Spinal cord (tissue), 10 donors: ENCODE data around the gene RAB7B. TPM values are rescaled to one million over a fixed set of nuclear protein-coding genes. Genes with fewer than 3 reads are reported as not detected.

Experiments
- DNase-seq, 6 donors: peaks; one replicate each; pipeline versions ENCODE4 v3.0.0 to v3.0.0-alpha.2; 2013 to 2015; ENCODE audit warnings: low spot score in 6 of 6, low read depth in 4 of 6
- H3K27ac ChIP-seq: one replicate; pipeline ENCODE4 v1.5.1; 2013; ENCODE audit warnings: low read depth, low read length, control low read depth
- H3K27me3 ChIP-seq: one replicate; pipeline ENCODE4 v1.6.1; 2013; ENCODE audit warnings: low read length; ENCODE audit not compliant: control insufficient read depth, insufficient read depth
- H3K36me3 ChIP-seq: one replicate; pipeline ENCODE4 v1.6.1; 2013; ENCODE audit warnings: low read length; ENCODE audit not compliant: control insufficient read depth, insufficient read depth
- H3K4me1 ChIP-seq: one replicate; pipeline ENCODE4 v1.6.1; 2013; ENCODE audit warnings: low read length; ENCODE audit not compliant: control insufficient read depth, insufficient read depth
- H3K4me3 ChIP-seq: one replicate; pipeline ENCODE4 v1.5.1; 2013; ENCODE audit warnings: low read depth, low read length, control low read depth
- H3K9me3 ChIP-seq: one replicate; pipeline ENCODE4 v1.6.1; 2013; ENCODE audit warnings: low read length; ENCODE audit not compliant: control insufficient read depth, insufficient read depth
- WGBS: methylation state at CpG from one replicate; pipeline ENCODE4 v1.1.5; 2013; ENCODE audit warnings: missing lambda C conversion rate; ENCODE audit not compliant: insufficient coverage; 5-methylcytosine and 5-hydroxymethylcytosine counted together
- polyA plus RNA-seq, 2 donors: library from polyadenylated mRNA; unstranded; fragments of 120-200 nt; gene quantifications; one replicate each; pipeline ENCODE4 v1.2.1, GENCODE V29; 2013; ENCODE audit not compliant: insufficient read length in 2 of 2
- total RNA-seq, 2 donors: library from RNA; depleted of rRNA in 1 of 2; stranded (reverse); fragments of 120-200 nt in 1 of 2; fragments of >200 nt in 1 of 2; gene quantifications; one replicate each; pipeline versions ENCODE4 v1.2.3 to v1.2.4, GENCODE V29; 2013 to 2014
- donor health status: healthy.

RAB7B gene
- total and polyA plus RNA-seq, 4 donors = 5.4 to 7.5 (median 6.6) TPM

DNA sequence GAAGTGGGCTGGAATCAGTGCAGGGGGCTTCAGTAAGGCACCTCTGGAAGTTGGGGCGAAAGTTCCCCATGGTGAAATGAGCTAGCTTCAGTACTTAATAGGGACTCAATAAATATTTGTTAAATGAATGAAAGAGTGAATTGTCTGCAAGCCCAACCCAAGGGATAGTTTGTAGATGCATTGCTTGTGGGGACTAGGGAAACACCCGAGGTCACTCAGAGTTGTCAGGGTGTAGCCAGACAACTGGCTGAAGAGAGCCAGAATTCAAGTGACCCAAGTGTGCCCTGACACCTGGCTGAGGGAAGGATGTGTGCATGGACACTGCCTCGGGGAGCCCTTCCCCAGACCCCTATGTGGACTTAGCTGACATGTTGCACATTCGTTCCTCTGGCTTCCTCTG lies 58.7 kb downstream of the RAB7B start:
- H3K36me3 ChIP-seq = no peaks in the 10 kb centered on the region
- WGBS = 60% methylated on average over 1 of the region's 4 CpGs
- peaks cover 5% of the 10 kb centered on the region for H3K4me1 ChIP-seq
- H3K27ac ChIP-seq = no peak overlapping the region
- no peak for DNase-seq
- no peaks in the 10 kb centered on the region for H3K9me3 ChIP-seq
- H3K4me3 ChIP-seq = no peak overlapping the region
- no peaks in the 10 kb centered on the region for H3K27me3 ChIP-seq

DNA sequence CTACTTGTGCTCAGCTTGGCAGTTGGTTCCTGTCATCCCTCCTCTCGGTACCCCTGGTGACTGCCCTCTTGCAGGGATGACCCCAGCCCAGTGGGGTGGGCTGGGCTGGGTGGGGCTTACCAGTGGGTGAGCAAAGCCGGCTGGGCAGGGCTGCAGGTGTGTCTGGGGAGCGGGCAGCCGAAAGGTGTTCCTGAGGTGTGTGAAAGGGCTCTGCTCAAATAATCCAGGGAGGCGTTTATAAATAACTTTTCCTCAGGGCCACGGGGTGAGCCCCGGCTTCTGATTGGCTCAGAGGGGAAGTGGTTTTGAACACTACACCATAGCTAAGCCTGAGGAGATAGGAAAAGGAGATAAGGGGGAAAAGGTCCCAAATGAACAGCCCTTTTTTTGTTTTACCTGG lies 60.0 kb downstream of the RAB7B start, which contains the start of gene SLC26A9:
SLC26A9 (minus strand) TSS at position 212 of the 400 bp plus-strand sequence. CDS start 7,636 bp downstream, outside the sequence.
- Histone ChIP-seq H3K36me3 (no peaks in the 10 kb centered on the region), H3K27me3 (no peaks in the 10 kb centered on the region), H3K27ac (no peak within 1 kb of the TSS), H3K9me3 (no peaks in the 10 kb centered on the region), H3K4me3 (no peak within 1 kb of the TSS), H3K4me1 (peaks cover 5% of the 10 kb centered on the region)
- no peak for DNase-seq
- WGBS = 63% methylated on average over 7 of the region's 7 CpGs

DNA sequence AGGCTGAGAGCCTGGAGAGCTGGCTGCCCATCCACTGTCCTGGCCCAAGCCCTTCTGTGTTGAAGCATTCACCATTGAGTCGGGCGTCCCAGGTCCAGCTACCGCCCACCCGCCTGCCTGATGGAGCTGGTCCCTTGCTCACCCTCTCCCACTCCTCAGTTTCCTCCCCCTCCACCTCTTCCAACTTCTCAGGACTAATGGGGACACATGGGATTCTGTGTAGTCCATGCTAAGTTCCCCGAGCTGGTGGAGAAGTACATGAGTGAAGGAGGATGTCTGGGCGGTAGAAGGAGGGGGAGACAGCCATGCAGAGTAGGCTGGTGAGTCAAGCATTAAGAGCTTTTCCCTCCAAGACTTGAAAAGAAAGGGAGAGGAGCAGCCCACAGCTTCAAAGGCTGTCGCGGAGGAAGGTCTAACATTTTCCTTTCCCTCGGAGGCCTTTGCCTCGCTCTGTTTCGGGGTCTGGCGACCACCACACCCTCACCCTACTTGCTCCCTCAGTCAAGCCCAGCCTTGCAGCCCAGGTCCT lies 60.5 kb downstream of the RAB7B start:
- no peaks in the 10 kb centered on the region for H3K9me3 ChIP-seq
- H3K27me3 ChIP-seq = no peaks in the 10 kb centered on the region
- H3K27ac ChIP-seq = no peak overlapping the region
- peaks cover 5% of the 10 kb centered on the region for H3K4me1 ChIP-seq
- no peak overlapping the region for H3K4me3 ChIP-seq
- H3K36me3 ChIP-seq = no peaks in the 10 kb centered on the region
- WGBS = 80% methylated on average over 10 of the region's 12 CpGs
- DNase-seq = no peak

DNA sequence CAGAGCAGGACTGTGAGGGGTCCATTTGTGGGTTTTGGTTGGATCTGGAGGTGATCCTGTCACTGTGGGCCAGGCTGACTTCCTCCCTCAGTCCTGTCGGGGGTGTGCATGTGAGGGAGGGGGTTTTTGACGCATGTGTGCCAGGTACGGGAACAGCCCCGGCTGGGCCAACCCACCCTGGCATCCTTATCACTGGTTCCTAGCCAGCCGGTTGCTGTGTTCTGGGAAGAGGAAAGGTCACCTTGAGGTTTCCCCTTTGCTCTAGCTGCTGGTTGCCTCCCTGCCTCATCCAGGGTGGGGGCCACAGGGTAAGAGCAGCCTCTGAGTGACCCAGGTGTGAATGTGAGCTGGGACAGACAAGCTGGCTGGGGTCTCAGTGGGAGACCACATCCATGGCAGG lies 62.5 kb downstream of the RAB7B start:
- Histone ChIP-seq H3K27me3 (no peaks in the 10 kb centered on the region), H3K4me3 (no peak overlapping the region), H3K36me3 (no peaks in the 10 kb centered on the region), H3K9me3 (no peaks in the 10 kb centered on the region), H3K27ac (no peak overlapping the region), H3K4me1 (peaks cover 5% of the 10 kb centered on the region)
- 78% methylated on average over 4 of the region's 5 CpGs for WGBS
- no peak for DNase-seq

DNA sequence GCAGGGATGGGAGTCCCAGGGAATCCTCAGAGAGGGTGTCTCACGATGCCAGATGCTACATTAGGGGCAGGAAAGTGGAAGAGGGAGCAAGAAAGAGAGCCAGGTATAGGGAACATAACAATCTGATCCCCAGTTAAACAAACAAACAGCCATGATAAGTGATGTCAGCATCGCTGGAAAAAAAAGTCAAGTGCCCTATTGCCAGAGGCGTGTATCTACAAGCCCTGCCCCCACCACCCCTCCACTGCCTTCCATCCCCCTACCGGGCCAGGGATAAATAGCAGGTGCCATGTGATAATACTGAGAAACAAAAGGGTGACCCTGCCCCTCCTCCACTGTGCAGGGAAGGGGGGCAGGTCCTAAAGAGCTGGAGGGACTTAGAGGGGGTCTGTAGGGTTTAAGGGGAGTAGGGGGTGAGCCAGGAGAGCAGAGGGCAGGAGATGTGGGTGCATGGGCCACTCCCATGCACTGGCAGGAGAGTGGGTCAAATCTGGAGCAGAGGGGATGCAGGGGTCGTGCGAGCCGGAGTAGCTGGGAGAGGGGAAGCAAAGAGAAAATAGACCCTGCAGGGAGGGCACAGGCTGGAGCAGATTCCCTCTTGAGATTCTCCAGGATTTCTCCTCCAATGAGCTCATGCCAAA lies 63.4 kb downstream of the RAB7B start:
- Histone ChIP-seq H3K36me3 (no peaks in the 10 kb centered on the region), H3K4me3 (no peak overlapping the region), H3K9me3 (no peaks in the 10 kb centered on the region), H3K27ac (no peak overlapping the region), H3K27me3 (no peaks in the 10 kb centered on the region), H3K4me1 (peaks cover 7% of the 10 kb centered on the region)
- no peak for DNase-seq
- no CpG with 5 or more reads among the region's 7 CpGs for WGBS

DNA sequence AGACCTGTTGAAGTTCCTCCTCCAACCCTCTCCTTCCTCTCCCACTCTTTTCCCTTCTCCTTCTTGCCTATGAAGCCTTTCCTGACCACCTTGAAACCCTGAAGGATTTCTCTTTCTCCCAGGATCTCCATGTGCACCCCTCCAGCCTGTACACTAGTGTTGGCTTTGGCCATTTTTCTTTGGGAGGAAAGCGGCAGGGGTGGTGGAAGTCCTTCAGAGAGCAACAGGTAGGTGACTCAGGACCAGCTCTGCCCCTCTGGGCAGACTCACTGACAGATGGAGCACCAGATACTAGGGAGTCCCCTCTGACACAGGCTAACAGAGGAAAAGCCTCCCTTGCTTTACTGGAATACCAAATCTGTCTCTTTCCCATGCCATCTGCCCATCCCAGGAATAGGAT lies 64.5 kb downstream of the RAB7B start:
- Histone ChIP-seq H3K4me3 (no peak overlapping the region), H3K27me3 (no peaks in the 10 kb centered on the region), H3K36me3 (no peaks in the 10 kb centered on the region), H3K27ac (no peak overlapping the region), H3K4me1 (peaks cover 15% of the 10 kb centered on the region), H3K9me3 (no peaks in the 10 kb centered on the region)
- WGBS = 100% methylated on average over 1 of the region's 1 CpG
- peak in 1 of 6 donors; percentile 52 for DNase-seq

DNA sequence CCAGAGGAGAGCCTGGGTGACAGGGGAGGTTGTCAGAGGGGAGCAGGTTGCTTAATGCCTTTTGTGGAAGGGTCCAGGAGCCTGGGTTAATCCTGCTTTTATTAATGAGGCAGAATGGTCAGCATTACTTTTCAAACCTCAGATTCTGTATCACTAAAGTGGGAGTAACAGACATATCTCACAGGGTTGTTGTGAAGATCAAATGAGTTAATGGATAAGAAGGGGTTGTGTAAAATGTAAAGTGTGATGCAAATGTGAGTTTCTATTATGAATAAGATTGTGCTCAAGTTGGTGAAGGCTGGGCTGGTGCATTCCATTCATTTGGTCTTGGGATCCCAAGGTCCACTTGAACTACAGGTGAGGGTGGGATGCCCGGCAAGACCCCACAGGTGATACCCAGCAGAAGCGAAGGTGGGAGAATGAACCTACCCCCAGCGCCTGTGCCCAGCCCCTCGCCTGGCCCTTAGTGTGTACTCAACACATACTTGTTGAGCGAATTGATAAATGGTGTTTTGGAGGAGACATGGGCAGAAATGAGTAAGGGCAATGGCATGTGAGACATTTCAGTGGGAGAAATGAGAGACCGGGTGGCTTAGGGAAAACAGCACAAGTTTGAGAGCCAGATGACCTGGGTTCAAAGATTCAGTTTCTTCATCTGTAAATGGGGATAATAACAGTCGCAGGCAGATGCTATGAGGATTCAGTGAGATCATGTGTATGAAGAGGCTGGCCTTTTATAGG lies 66.2 kb downstream of the RAB7B start:
- H3K36me3 ChIP-seq = no peaks in the 10 kb centered on the region
- DNase-seq = no peak
- no peaks in the 10 kb centered on the region for H3K9me3 ChIP-seq
- H3K27ac ChIP-seq = no peak overlapping the region
- H3K27me3 ChIP-seq = no peaks in the 10 kb centered on the region
- H3K4me3 ChIP-seq = no peak overlapping the region
- peaks cover 11% of the 10 kb centered on the region for H3K4me1 ChIP-seq
- 95% methylated on average over 5 of the region's 7 CpGs for WGBS

DNA sequence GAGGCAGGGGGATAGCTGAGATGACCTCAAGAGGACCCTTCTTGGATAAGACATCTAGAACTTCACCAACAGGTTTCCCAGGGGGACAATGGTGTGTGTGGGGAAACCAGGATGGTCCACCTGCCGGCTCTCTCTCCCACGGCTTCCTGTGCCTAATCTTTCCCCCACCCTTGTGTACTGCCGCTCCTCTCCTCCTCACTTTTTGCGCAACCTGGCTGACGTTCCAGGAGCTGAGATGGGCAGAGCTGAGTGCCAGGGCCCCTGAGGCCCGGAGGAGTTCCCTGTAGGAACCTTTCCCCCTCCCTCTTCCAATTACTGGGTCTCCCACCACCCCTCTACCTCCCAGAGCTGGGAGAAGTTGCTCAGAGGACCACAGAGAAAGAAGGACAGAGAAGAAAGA lies 66.9 kb downstream of the RAB7B start:
- Histone ChIP-seq H3K4me1 (peaks cover 11% of the 10 kb centered on the region), H3K27me3 (no peaks in the 10 kb centered on the region), H3K9me3 (no peaks in the 10 kb centered on the region), H3K4me3 (no peak overlapping the region), H3K36me3 (no peaks in the 10 kb centered on the region), H3K27ac (no peak overlapping the region)
- WGBS = 96% methylated on average over 4 of the region's 6 CpGs
- no peak for DNase-seq

DNA sequence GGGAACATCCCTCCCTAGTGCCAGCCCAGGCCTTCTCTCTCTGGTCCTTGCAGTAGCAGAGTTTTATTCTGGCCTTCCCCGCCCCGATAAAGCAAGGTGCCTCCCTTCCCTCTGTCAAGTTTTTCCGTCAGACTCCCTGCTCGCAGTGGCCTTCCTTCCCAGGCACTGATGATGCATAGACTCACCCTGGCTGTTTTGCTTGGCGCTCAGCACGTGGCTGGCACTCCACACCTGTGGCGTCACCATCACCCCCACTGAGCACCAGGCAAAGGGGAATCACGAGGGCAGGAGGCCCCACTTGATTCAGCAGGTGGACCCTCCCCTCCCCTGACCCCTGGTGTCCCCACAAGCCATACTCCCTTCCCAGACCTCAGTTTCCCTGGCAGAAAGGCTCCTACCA lies 67.3 kb downstream of the RAB7B start:
- Histone ChIP-seq H3K27me3 (no peaks in the 10 kb centered on the region), H3K9me3 (no peaks in the 10 kb centered on the region), H3K27ac (no peak overlapping the region), H3K4me1 (peaks cover 11% of the 10 kb centered on the region), H3K4me3 (no peak overlapping the region), H3K36me3 (no peaks in the 10 kb centered on the region)
- no peak for DNase-seq
- 95% methylated on average over 8 of the region's 8 CpGs for WGBS

DNA sequence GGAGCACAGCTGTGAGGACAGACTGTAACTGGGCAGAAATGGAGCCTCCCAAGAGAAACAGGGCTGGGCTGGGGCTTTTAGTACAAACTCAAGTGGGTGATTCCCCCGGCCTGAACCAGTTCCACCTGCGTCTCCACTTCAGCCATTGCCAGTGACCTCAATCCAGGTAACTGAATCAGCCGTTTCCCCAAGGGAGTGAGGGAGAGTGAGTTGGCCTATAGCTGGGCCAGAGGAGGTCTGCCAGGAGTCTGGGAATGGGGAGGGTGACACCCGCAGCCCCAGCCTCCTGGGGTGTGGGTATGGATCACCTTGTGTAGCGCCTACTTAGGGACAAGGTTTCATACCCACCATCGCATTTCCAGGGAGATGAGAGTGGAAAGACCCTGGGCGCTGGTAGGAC lies 68.4 kb downstream of the RAB7B start:
- no peak overlapping the region for H3K4me3 ChIP-seq
- H3K36me3 ChIP-seq = no peaks in the 10 kb centered on the region
- peaks cover 11% of the 10 kb centered on the region for H3K4me1 ChIP-seq
- no peaks in the 10 kb centered on the region for H3K9me3 ChIP-seq
- no peaks in the 10 kb centered on the region for H3K27me3 ChIP-seq
- H3K27ac ChIP-seq = no peak overlapping the region
- 96% methylated on average over 6 of the region's 7 CpGs for WGBS
- no peak for DNase-seq
